Activated effector memory CD4-positive, alpha-beta T cell treated with anti-CD3 and anti-CD28 coated beads, Interleukin-2, amount 50 U/mL, for 16 hours (primary cell): ENCODE results near the gene RHBDD3.

ENCODE experiments used
- DNase-seq: peaks from one replicate; pipeline ENCODE4 v3.0.0-alpha.2; 2020

Gene RHBDD3

DNA sequence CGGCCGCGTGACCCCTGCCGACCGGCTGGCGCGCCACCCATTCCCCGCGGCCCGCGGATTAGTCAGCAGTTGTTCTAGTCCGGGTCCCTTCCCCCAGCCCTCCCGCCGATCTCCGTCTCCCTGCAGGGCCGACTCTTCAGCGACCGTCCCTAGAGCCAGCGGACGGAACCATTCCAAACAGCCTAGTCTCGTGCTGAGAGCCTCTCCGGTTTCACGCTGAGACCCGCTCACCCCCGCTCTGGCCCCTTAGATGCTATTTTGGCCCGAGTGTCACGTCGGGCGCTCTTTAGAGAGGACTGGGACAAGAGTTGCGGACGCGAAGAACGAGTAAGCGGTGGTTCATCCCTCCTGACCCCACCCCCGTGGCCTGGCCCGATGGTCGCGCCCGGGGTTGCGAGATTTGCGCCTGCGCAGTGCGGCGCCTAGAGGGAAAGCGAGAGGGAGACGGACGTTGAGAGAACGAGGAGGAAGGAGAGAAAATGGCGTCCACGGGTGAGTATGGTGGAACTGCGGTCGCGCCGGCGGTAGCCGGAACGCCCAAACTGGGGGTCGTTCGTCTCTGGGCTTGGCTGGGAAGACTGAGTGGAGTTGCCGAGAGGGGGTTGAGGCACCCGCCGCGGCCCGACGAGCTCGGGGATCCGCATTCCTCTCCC is at the start of gene RHBDD3, which contains the start of gene EWSR1:
TSS of gene RHBDD3 (minus strand) at position 124 of the 653 bp plus-strand sequence. CDS start 2,355 bp downstream, outside the sequence.
TSS of gene EWSR1 (plus strand) at position 411 of the 653 bp plus-strand sequence. CDS start at position 480, 69 bp downstream.
- DNase-seq: peak; percentile 99

DNA sequence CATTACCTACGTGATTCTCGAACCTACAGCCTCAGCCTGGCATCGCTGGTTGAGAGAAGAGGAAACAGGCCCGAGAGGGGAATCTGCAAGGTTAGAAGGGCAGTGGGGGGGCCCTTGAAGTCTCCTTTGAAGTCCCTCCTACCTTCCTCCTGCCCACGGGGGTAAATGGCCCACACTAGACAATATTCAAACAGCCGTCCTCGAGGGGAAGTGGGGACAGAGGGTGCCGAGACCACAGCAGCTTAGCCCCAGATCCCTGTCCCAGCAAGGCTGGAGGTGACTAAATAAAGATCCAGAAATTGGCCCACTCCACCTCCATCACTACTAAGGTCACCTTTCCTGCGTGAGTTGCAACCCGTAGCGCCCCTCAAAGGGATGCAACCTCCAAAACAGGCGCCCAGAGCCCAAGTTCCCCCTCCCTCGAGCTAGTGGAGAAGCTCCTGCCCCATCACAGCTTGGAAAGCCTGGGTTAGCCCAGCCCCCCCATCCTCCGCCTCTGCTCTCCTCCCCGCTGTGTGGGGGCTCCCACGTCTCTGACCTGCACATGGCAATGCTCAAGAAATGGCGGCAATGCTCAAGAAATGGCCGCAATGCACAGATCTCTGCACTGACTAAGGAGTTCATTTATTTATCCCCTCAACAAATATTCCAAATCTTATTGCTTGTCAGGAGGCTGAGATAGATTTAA is 48.5 kb upstream of the RHBDD3 start:
- no peak for DNase-seq

DNA sequence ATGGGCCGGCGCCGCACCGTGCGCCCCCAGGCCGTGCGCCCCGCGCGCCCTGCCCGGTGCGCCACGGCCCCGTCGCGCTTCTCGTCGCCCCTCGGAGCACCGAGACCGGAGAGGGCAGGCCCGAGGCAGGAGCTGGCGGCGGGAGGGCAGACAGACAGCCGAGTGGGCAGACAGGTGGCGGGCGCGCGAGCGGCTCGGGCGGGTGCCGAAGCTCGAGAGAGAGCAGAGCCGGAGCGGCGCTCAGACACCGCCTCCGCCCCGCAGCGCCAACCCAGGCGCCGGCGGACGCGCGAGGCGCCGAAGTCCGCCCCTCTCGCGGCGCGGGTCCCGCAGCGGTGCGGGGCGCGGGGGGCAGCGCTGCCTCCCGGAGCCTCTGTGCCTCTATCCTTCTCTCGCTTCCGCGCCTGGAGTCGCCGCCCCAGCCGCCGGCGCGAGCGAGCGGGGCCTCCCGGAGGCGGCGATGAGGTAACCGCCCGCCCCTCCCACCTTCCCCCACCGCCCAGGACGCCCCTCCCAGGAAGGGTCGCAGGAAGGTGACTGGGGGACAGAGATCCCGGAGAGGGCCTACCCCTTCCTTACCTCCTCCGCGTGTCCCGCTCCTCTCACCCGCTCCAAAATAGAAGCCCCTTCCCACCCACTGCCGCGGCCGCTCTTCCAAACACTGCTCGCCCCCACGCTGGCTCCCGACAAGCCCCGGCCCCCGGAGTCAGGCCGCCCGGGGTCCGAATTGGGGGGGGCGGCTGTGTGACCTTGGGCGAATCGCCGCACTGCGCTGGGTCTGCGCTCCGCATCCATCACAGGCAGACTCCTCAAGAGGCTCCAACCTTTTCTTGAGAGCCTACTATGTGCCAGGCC is 47.7 kb upstream of the RHBDD3 start, which contains the start of gene RASL10A:
TSS of gene RASL10A (minus strand) at position 412 of the 855 bp plus-strand sequence. CDS start 451 bp downstream, outside the sequence.
- DNase-seq: no peak

DNA sequence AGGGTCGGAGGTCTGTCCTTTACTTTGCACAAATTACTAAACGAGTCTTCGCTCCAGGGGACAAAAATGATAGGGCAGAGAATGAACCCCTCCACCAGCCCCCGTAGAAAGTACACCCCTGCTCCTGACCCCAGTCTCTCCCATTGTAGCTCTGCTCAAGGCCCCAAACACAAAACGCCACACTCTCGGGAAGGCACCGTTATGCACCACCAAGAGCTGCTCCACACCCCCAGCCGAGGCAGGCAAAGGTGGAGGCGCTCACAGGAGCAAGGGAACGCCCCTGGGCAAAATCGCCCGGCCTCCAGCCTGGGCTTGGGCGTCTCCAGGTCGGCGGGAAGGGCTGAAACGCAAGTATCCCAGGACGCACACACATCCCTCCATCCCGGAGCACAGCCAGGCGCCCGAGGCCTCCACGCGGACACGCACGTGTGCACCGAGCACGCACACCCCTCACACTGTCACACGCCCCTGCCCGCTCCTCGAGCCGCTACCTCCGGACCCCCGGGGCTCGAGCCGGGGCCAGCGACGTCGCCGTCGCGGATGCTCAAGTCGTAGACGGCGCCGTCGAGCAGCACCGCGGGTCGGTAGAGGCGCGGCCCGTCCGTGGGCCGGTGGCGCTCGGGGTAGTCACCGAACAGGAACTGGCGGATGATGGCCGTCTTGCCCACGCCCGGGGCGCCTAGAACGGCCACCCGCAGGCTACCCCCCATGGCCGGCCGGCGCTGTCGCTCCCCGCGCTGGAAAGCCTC is 46.9 kb upstream of the RHBDD3 start:
- DNase-seq: no peak

DNA sequence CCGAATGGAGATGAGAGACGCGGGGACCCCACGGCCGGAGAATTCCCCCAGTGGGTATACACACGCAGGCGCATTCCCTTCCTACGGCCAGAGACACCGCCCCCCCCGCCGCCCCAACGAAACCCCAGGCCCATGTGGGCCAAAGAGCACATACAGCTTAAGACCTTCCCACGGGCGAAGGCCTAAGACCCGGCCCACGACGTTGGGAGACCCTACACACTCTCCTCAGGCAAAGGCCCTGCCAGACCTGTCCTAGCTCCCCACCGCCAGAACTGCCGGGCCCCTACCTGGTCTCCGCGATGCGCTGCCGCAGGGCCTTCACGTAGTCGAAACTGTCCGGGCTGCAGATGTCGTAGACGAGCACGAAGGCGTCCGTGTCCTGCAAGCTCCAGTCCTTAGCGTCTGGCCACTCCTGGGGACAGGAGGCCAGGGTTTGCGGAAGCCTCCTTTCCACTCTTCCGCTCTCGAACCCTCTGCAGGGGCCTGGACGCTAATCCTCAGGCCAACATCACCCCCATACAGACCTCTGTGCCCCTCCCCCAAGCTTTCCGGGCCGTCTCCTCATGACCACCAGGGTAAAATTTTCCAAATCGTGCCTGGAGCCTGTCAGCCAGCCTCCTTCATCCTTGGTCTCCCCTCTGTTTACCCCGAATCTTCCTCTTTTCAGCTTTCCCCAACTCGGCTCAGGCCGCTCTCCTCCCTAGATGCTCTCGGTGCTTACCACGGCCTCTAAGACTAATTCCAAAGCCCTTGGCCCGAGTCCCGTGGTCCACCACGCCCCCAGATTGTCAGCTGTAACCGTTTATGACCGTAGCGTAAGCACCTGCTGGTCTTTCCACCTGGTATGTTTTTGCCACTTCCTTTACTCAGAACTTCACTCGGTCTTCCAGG is 46.0 kb upstream of the RHBDD3 start:
- DNase-seq: no peak

DNA sequence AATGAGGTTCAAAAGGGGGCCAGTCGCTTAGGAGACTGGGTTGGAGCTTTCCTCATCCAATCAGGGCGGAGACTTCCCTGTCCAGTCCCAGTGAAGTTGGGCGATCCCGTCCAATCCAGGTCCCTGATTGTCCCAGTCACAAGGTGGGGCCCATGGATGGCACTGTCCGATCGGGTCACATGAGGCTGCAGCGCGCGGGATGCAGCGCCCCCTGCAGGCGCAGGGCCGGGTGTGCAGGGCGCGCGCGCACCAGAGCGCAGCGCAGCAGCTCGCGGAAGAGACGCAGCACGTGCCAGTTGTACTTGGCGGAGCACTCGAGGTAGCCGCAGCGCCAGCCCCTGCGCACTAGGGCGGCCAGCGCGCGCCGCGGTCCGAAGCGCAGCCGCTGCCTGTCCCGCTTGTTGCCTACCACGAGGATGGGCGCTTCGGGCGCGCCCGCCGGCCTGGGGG is 45.4 kb upstream of the RHBDD3 start:
- DNase-seq: peak; percentile 64

DNA sequence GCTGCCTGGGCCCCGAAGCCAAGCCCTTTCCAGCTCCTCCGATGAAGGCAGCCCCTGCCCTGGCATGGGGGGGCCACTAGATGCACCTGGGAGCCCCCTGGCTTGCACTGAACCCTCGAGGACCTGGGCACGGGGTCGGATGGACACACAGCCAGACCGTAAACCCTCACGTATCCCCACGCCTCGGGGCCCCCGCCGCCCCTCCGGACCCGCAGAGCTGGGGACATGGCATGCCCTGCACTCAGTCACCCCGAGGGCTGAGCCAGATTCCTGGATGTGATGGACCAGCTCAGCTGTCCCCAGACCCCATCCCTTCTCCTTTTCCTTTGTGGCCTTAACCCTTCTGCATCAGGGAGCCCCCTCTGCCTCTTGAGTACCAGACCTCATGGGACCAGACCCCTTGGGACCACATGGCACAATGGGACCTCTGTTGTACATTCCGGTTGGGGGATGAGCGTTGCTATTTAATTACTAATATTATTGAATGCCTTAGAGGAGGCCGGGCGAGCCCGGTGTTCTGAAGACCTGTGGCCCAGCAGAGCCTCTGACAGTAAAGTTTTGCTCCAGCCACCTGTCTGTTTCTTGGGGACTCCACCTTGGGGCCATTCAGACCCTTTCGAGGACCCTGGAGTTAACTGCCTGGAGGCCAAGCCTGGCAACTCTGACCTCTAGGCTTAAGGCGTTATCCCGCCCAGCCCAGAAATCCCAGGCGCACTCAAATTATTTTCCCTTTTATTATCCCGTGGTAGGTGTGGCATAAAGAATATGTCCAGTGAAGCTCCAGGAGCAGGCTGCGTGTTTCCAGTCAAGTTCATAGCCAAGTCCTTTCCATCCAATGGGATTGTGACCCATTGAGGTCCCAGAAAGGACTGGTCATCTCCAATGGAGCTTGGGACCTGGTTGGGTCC is 44.7 kb upstream of the RHBDD3 start:
- DNase-seq: peak; percentile 61

DNA sequence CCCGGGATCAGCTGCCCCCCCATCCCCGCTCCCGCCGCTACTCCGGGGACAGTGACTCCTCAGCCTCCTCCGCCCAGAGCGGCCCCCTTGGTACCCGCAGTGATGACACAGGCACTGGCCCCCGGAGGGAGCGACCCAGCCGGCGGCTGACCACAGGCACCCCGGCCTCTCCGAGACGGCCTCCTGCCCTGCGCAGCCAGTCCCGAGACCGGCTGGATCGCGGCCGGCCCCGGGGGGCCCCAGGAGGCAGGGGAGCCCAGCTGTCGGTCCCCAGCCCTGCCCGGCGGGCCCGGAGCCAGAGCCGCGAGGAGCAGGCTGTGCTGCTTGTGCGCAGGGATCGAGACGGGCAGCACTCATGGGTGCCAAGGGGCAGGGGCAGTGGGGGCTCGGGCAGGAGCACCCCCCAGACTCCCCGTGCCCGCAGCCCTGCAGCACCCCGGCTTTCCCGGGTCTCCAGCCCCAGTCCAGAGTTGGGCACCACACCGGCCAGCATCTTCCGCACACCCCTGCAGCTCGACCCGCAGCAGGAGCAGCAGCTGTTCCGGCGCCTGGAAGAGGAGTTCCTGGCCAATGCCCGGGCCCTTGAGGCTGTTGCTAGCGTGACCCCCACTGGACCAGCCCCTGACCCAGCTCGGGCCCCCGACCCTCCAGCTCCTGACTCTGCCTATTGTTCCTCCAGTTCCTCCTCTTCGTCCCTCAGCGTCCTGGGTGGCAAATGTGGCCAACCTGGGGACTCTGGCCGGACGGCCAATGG is 43.9 kb upstream of the RHBDD3 start:
- peak; percentile 57 for DNase-seq

DNA sequence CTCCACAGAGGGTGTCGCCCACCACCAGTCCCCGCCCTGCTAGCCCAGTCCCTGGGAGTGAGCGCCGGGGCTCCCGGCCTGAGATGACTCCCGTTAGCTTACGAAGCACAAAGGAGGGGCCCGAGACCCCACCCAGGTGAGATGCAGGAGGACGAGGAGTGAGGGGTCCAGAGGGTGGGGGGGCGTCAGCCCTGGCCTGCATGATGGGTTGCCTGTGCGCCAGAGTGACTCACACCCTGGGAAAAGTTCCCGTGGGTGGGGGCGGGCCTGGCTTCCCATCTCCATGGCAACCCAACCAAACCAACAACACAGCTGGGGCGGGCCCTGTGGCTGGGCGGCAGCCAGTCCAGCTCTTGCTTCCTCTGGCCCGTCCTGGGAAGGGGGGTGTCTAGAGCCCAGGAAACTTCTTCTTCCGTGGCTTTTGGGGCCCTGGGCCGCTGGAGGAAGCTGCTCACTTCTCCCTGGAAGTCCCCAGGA is 43.1 kb upstream of the RHBDD3 start:
- DNase-seq: peak; percentile 84

DNA sequence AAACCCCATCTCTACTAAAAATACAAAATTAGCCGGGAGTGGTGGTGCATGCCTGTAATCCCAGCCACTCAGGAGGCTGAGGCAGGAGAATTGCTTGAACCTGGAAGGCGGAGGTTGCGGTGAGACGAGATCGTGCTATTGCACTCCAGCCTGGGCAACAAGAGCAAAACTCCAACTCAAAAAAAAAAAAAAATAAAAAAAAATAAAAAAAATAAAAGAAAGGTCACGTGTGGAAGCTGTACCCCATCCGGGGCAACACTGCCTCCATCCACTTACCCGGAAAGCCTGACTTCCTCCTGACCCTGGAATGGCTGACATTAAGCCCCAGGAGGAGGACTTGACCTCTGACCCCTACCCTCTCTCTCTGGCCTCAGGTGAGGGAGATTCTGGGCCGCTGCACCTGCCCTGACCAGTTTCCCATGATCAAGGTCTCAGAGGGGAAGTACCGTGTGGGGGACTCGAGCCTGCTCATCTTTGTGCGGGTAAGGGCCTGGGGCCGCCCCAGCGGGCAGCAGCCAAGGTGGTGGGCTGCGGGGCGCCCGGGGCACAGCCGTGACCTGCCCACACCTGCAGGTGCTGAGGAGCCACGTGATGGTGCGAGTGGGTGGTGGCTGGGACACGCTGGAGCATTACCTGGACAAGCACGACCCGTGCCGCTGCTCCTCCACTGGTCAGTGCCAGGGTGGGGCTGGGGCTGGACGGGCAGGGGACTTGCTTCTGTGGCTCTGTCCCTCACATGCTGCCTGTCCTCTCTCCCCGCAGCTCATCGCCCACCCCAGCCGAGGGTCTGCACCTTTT is 42.5 kb upstream of the RHBDD3 start:
- DNase-seq: peak; percentile 60

DNA sequence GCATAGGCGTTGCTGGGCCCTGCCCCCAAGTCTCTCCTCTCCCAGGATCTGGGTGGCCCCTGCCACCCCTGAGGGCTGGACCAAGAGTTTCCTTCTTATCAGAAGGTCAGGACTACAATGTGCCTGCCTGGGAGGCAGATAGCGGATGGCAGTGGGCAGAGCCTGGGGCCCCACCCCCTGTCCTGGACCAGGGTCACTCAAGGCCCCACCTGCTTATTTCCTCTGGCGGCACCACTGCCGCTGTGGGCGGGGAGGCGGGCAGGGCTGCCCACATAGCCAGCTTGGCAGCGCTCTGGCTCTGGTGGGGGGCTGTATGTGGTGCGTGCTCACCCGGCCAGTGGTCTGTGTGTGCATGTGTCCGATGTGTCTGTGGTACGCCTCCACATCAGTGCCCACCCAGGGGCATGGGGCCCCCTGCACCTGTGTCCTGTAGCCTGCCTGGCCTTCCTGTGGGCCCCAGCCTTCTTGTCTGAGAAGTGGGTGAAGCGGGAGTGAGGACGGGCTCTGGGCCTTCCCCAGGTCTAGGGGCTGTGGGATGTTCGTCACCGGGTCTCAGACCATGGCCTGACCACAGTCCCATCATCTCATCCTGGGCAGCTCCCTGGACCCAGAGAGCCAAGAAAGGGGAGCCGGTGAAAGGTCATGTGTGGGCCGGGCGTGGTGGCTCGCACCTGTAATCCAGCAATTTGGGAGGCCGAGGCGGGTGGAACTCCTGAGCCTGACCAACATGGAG is 41.7 kb upstream of the RHBDD3 start:
- peak; percentile 58 for DNase-seq

DNA sequence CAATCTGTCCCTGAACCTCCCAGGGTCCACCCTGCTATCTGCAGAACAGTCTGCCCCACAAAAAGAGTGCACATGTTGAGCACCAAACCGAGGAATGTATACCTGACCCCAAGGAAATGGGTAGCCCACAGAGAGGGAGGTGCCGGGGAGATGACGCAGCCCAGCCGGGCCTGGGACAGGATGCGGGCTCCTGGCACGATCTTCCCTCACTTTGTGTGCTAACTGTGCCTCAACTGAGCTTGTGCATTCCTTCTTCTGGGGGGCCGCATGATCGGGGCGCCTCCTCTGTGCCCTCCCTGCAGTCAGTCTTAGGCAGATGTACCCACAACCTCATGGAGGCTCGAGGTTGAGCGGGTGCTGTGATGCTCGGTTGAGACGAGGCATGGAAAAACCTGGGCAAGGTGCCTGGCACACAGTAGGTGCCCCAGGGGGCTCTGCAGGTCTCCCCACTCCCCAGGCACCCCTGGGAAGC is 41.0 kb upstream of the RHBDD3 start:
- peak; percentile 67 for DNase-seq

DNA sequence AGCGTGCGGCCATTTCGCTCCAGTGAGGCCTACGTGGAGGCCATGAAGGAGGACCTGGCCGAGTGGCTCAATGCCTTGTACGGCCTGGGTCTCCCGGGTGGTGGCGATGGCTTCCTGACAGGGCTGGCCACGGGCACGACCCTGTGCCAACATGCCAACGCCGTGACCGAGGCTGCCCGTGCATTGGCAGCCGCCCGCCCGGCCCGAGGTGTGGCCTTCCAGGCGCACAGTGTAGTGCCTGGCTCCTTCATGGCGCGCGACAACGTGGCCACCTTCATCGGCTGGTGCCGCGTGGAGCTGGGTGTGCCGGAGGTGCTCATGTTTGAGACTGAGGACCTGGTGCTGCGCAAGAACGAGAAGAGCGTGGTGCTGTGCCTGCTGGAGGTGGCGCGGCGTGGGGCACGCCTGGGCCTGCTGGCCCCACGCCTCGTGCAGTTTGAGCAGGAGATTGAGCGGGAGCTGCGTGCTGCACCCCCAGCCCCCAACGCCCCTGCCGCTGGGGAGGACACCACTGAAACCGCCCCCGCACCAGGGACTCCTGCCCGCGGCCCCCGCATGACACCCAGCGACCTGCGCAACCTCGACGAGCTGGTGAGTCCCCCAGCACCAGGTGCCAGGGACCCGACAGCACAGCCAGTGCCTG is 40.5 kb upstream of the RHBDD3 start:
- DNase-seq: peak; percentile 61

DNA sequence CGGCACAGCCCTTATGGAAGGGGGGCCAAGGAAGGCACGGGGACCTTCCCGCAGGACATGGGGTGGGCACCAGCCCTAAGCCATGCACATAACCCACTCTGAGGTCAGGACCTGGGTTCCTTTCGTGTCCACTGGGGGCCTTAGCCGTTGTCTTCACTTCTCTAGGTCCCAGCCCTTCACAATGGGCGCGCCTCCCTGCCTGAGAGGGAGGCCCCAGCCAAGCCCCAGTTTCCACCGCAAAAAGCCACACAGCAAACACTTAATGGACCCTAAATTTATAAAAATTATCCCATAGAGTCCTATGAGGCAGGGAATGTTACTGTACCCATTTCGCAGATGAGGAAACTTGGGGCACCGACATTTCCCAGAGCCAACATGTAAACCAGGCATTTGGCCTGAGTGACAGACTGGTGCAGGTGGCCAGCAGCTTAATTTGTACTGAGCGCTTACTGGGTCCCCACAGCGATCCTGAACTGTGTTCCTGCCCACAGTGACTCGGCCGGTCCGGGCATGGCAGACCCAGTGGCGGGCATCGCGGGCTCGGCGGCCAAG is 39.9 kb upstream of the RHBDD3 start:
- no peak for DNase-seq

DNA sequence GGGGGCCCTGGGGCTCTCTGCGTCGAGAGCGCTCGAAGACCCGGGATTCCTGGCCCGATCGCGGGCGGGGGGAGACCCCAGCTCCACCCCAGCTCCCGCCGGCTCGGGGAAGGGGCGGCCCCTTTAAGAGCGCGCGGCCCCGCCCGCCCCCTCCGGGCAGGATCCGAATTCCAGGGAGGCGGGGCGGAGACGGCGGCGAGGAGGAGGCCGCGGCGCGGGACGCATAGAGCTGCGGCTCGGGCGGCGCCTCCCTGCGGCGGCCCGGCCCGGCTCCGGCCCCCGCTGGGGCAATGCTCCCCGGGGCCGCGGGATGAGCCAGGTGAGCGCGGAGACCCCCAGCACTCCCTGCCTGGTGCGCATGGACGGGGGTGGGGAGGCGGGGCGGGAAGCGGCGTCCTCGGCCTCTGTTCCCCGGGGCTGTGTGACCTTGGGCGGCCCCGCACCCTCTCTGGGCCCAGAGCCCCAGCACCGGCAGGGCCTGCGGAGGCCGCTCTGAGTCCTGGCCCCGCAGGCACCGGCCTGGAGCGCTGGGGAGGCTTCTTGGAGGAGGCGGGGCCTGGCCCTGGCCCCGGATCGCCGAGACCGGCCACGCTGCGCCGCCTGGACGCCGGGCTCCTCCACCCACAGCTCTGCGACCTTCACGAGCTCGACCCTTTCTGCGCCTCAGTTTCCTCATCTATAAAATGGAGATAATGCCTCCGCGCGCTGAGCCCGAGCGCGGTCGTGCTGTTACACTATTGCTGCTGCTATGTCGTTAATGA is 39.2 kb upstream of the RHBDD3 start:
- peak; percentile 79 for DNase-seq
